ENCODE results near the gene DLX3.
A peak's percentile ranks its signal among the peaks of the same experiment; 100 is the strongest.

The DLX3 gene

DNA sequence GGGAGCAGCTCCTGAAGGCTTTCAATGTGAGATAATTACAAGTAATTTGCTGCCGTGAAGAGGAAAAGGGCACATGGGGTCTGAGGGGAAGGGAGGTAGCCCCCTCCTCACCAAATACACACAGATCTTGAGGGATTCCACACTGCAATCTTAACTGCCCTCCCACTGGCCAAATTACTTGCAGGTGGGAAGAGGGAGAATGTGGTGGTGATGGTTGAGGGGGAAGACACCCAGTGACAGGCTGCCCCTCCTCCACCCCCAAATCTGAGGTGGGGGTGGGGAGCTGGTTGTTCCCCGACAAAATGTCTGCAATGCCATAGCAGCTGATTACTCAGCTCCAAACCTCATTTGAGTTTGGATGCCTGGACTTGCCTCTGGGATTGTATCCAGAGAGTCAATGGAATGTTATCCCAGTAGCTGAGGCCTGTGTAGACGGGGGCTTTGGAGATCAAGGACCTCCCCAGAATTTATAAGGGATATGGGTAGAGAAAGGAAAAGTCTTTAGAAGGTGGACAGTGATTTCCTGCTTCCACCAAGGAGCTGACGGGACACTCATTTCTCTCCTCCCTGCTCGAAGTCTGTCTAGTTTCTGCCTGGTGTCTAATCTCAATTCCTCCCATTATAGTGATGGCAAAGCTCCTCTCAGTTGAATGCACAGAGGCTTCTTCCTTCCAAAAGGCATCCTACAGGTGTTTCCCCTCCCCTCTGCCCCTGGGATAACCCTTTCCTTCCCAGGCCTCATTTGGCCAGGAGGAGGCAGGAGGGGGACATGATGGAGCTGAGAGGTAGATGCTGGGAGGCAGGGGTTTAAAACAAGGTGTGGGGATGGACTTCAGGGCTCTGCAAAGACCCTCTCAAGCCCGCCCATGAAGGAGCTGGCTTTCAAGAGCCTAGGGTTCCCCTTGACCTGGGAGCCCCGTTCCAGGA, 17.3 kb downstream of the DLX3 start:
- no peak overlapping the region for H3K4ac ChIP-seq (ENCODE audit: low read depth in 1 of 2, low read length in 2 of 2)
- no peak overlapping the region for H3K23ac ChIP-seq (ENCODE audit: low read length in 2 of 2)
- no peak overlapping the region for H2AK5ac ChIP-seq (ENCODE audit: low read length, severe bottlenecking)
- no peak overlapping the region for H4K8ac ChIP-seq (ENCODE audit: low read length)
- H3K14ac ChIP-seq (ENCODE audit: low read length in 2 of 2) = no peak overlapping the region
- H2BK12ac ChIP-seq (ENCODE audit: low read length in 2 of 2) = no peak overlapping the region
- no peak overlapping the region for H4K91ac ChIP-seq (ENCODE audit: low read length)
- no peak overlapping the region for H2BK15ac ChIP-seq (ENCODE audit: low read depth, poor library complexity, severe bottlenecking)
- H3K27me3 ChIP-seq (ENCODE audit: control insufficient read depth in 1 of 2, insufficient read depth in 1 of 2, low read length in 2 of 2) = peaks cover 45 to 96% of the 10 kb centered on the region in 2 experiments
- H3K27ac ChIP-seq (ENCODE audit: low read length, poor library complexity, severe bottlenecking) = no peak overlapping the region
- no peaks in the 10 kb centered on the region for H3K9me3 ChIP-seq (ENCODE audit: control insufficient read depth, low read length)
- 74% methylated on average over 3 of the region's 7 CpGs for WGBS
- no peak overlapping the region for H2BK120ac ChIP-seq (ENCODE audit: low read depth, low read length)
- no peak overlapping the region for H2BK5ac ChIP-seq (ENCODE audit: low read depth, low read length, poor library complexity, severe bottlenecking)
- no peak overlapping the region for H3K9ac ChIP-seq (ENCODE audit: low read length)
- H3K18ac ChIP-seq (ENCODE audit: low read depth in 1 of 2, low read length in 2 of 2) = no peak overlapping the region
- DNase-seq = no peak
- no peak overlapping the region for H2AFZ ChIP-seq (ENCODE audit: low read depth, low read length)
- H3K36me3 ChIP-seq (ENCODE audit: control insufficient read depth in 1 of 2, insufficient read depth in 2 of 2, low read depth in 1 of 2, low read length in 2 of 2) = no peaks in the 10 kb centered on the region
- H3K79me1 ChIP-seq (replicated peaks; ENCODE audit: low read length, poor library complexity, severe bottlenecking) = no peaks in the 10 kb centered on the region
- no peak overlapping the region for H3K4me3 ChIP-seq (ENCODE audit: insufficient read depth in 1 of 2, low read depth in 1 of 2, low read length in 2 of 2)
- peaks cover 8% of the 10 kb centered on the region for H3K4me1 ChIP-seq (ENCODE audit: control insufficient read depth, insufficient read depth, low read depth, low read length)
- H3K4me2 ChIP-seq (ENCODE audit: low read length, poor library complexity, severe bottlenecking) = no peak overlapping the region

DNA sequence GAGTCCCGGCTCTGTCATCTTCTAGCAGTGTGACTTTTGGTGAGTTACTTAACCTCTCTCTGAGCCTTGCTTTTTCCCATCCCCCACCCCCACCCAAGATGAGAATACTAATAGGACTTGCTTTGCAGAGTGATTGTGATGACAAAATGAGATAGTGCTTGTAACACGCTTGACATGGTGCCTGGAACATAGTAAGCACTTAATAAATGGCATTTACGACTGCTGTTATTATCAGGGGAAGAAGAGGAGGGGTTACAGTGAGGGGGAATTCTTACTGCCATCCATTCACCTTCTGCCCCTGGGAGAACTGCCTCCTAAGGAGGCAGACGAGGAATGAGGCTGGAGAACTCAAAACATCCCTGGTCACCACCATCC, 18.2 kb downstream of the DLX3 start:
- 51% methylated on average over 3 of the region's 4 CpGs for WGBS
- DNase-seq = no peak

GRCh38 chr17:49976163-49976827, 18.7 kb downstream of the DLX3 start:
- no peak overlapping the region for H3K18ac ChIP-seq (ENCODE audit: low read depth in 1 of 2, low read length in 2 of 2)
- no peak overlapping the region for H2AK5ac ChIP-seq (ENCODE audit: low read length, severe bottlenecking)
- H2BK5ac ChIP-seq (ENCODE audit: low read depth, low read length, poor library complexity, severe bottlenecking) = no peak overlapping the region
- H3K23ac ChIP-seq (ENCODE audit: low read length in 2 of 2) = no peak overlapping the region
- no peak overlapping the region for H2AFZ ChIP-seq (ENCODE audit: low read depth, low read length)
- no peak overlapping the region for H3K4me3 ChIP-seq (ENCODE audit: insufficient read depth in 1 of 2, low read depth in 1 of 2, low read length in 2 of 2)
- no peaks in the 10 kb centered on the region for H3K36me3 ChIP-seq (ENCODE audit: control insufficient read depth in 1 of 2, insufficient read depth in 2 of 2, low read depth in 1 of 2, low read length in 2 of 2)
- H3K4me1 ChIP-seq (ENCODE audit: control insufficient read depth, insufficient read depth, low read depth, low read length) = peaks cover 22% of the 10 kb centered on the region
- H2BK120ac ChIP-seq (ENCODE audit: low read depth, low read length) = no peak overlapping the region
- H3K4ac ChIP-seq (ENCODE audit: low read depth in 1 of 2, low read length in 2 of 2) = no peak overlapping the region
- H3K79me1 ChIP-seq (replicated peaks; ENCODE audit: low read length, poor library complexity, severe bottlenecking) = no peaks in the 10 kb centered on the region
- no peak overlapping the region for H2BK15ac ChIP-seq (ENCODE audit: low read depth, poor library complexity, severe bottlenecking)
- no peak for DNase-seq
- no peak overlapping the region for H3K27ac ChIP-seq (ENCODE audit: low read length, poor library complexity, severe bottlenecking)
- no peak overlapping the region for H3K9ac ChIP-seq (ENCODE audit: low read length)
- H3K14ac ChIP-seq (ENCODE audit: low read length in 2 of 2) = no peak overlapping the region
- no peak overlapping the region for H4K8ac ChIP-seq (ENCODE audit: low read length)
- H3K9me3 ChIP-seq (ENCODE audit: control insufficient read depth, low read length) = no peaks in the 10 kb centered on the region
- WGBS = 37% methylated on average over 5 of the region's 5 CpGs
- H3K4me2 ChIP-seq (ENCODE audit: low read length, poor library complexity, severe bottlenecking) = no peak overlapping the region
- H3K27me3 ChIP-seq (ENCODE audit: control insufficient read depth in 1 of 2, insufficient read depth in 1 of 2, low read length in 2 of 2) = peaks cover 57 to 100% of the 10 kb centered on the region in 2 experiments
- no peak overlapping the region for H4K91ac ChIP-seq (ENCODE audit: low read length)
- H2BK12ac ChIP-seq (ENCODE audit: low read length in 2 of 2) = no peak overlapping the region

More for the DNA sequence above, 18.2 kb downstream of the DLX3 start:
- H4K8ac ChIP-seq (ENCODE audit: low read length) = no peak overlapping the region
- H4K91ac ChIP-seq (ENCODE audit: low read length) = no peak overlapping the region
- H3K27ac ChIP-seq (ENCODE audit: low read length, poor library complexity, severe bottlenecking) = no peak overlapping the region
- no peaks in the 10 kb centered on the region for H3K36me3 ChIP-seq (ENCODE audit: control insufficient read depth in 1 of 2, insufficient read depth in 2 of 2, low read depth in 1 of 2, low read length in 2 of 2)
- no peak overlapping the region for H3K18ac ChIP-seq (ENCODE audit: low read depth in 1 of 2, low read length in 2 of 2)
- H2BK12ac ChIP-seq (ENCODE audit: low read length in 2 of 2) = no peak overlapping the region
- no peaks in the 10 kb centered on the region for H3K79me1 ChIP-seq (replicated peaks; ENCODE audit: low read length, poor library complexity, severe bottlenecking)
- no peak overlapping the region for H2BK5ac ChIP-seq (ENCODE audit: low read depth, low read length, poor library complexity, severe bottlenecking)
- H3K4me2 ChIP-seq (ENCODE audit: low read length, poor library complexity, severe bottlenecking) = no peak overlapping the region
- H3K9me3 ChIP-seq (ENCODE audit: control insufficient read depth, low read length) = no peaks in the 10 kb centered on the region
- H3K23ac ChIP-seq (ENCODE audit: low read length in 2 of 2) = no peak overlapping the region
- H3K9ac ChIP-seq (ENCODE audit: low read length) = no peak overlapping the region
- H3K4me3 ChIP-seq (ENCODE audit: insufficient read depth in 1 of 2, low read depth in 1 of 2, low read length in 2 of 2) = no peak overlapping the region
- no peak overlapping the region for H2BK120ac ChIP-seq (ENCODE audit: low read depth, low read length)
- no peak overlapping the region for H2AFZ ChIP-seq (ENCODE audit: low read depth, low read length)
- no peak overlapping the region for H3K14ac ChIP-seq (ENCODE audit: low read length in 2 of 2)
- H2BK15ac ChIP-seq (ENCODE audit: low read depth, poor library complexity, severe bottlenecking) = no peak overlapping the region
- H3K27me3 ChIP-seq (ENCODE audit: control insufficient read depth in 1 of 2, insufficient read depth in 1 of 2, low read length in 2 of 2) = peaks cover 54 to 98% of the 10 kb centered on the region in 2 experiments
- no peak overlapping the region for H3K4ac ChIP-seq (ENCODE audit: low read depth in 1 of 2, low read length in 2 of 2)
- H3K4me1 ChIP-seq (ENCODE audit: control insufficient read depth, insufficient read depth, low read depth, low read length) = peaks cover 17% of the 10 kb centered on the region
- no peak overlapping the region for H2AK5ac ChIP-seq (ENCODE audit: low read length, severe bottlenecking)

GRCh38 chr17:49975531-49975930, 19.5 kb downstream of the DLX3 start:
- peak overlapping the region in 1 of 2 experiments; percentile 41 for H3K14ac ChIP-seq (ENCODE audit: low read length in 2 of 2)
- H2BK12ac ChIP-seq (ENCODE audit: low read length in 2 of 2) = no peak overlapping the region
- H2AFZ ChIP-seq (ENCODE audit: low read depth, low read length) = no peak overlapping the region
- no peak overlapping the region for H4K8ac ChIP-seq (ENCODE audit: low read length)
- no peak for DNase-seq
- 29% methylated on average over 4 of the region's 7 CpGs for WGBS
- peaks cover 63 to 100% of the 10 kb centered on the region in 2 experiments for H3K27me3 ChIP-seq (ENCODE audit: control insufficient read depth in 1 of 2, insufficient read depth in 1 of 2, low read length in 2 of 2)
- H2AK5ac ChIP-seq (ENCODE audit: low read length, severe bottlenecking) = no peak overlapping the region
- H3K79me1 ChIP-seq (replicated peaks; ENCODE audit: low read length, poor library complexity, severe bottlenecking) = no peaks in the 10 kb centered on the region
- H3K4me3 ChIP-seq (ENCODE audit: insufficient read depth in 1 of 2, low read depth in 1 of 2, low read length in 2 of 2) = no peak overlapping the region
- no peak overlapping the region for H3K4me2 ChIP-seq (ENCODE audit: low read length, poor library complexity, severe bottlenecking)
- no peak overlapping the region for H3K27ac ChIP-seq (ENCODE audit: low read length, poor library complexity, severe bottlenecking)
- H2BK120ac ChIP-seq (ENCODE audit: low read depth, low read length) = no peak overlapping the region
- no peaks in the 10 kb centered on the region for H3K9me3 ChIP-seq (ENCODE audit: control insufficient read depth, low read length)
- no peak overlapping the region for H3K4ac ChIP-seq (ENCODE audit: low read depth in 1 of 2, low read length in 2 of 2)
- no peak overlapping the region for H2BK5ac ChIP-seq (ENCODE audit: low read depth, low read length, poor library complexity, severe bottlenecking)
- H3K18ac ChIP-seq (ENCODE audit: low read depth in 1 of 2, low read length in 2 of 2) = no peak overlapping the region
- H3K4me1 ChIP-seq (ENCODE audit: control insufficient read depth, insufficient read depth, low read depth, low read length) = peaks cover 17% of the 10 kb centered on the region
- no peak overlapping the region for H2BK15ac ChIP-seq (ENCODE audit: low read depth, poor library complexity, severe bottlenecking)
- no peak overlapping the region for H3K9ac ChIP-seq (ENCODE audit: low read length)
- no peak overlapping the region for H4K91ac ChIP-seq (ENCODE audit: low read length)
- no peaks in the 10 kb centered on the region for H3K36me3 ChIP-seq (ENCODE audit: control insufficient read depth in 1 of 2, insufficient read depth in 2 of 2, low read depth in 1 of 2, low read length in 2 of 2)
- H3K23ac ChIP-seq (ENCODE audit: low read length in 2 of 2) = no peak overlapping the region
